Measurements from ENCODE around the gene ZNF839.

The ZNF839 gene

GRCh38 chr14:102341566-102341965 lies 22.0 kb downstream of the ZNF839 start:
- peak; percentile 15; the same call in 2 of the 3 replicates for ATAC-seq (ENCODE audit: low read depth)

DNA sequence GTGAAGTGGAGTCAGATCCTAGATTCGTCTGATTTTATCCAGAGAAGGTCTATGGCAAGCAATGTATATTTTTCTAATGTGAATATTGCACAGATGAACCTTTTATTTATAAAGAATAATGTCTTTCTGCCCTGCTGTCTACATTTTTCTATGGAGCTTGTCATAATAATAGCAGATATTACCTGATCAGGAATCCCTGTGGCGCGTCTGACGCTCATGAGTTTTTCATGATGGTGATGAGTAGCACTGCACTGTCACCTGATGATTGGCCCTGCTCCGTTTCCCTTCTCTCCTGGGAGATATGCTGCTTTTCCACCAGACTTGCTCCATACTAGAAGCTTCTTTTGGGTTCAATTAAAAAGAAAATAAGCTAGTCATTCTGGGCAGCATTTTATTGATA lies 22.7 kb downstream of the ZNF839 start:
- H3K27me3 ChIP-seq (ENCODE audit: insufficient read depth, poor library complexity, severe bottlenecking) = no peaks in the 10 kb centered on the region
- H3K4me3 ChIP-seq (ENCODE audit: severe bottlenecking) = no peak overlapping the region
- H3K4me1 ChIP-seq (ENCODE audit: insufficient read depth, poor library complexity, severe bottlenecking) = no peaks in the 10 kb centered on the region
- TF ChIP-seq, protein P1, sequence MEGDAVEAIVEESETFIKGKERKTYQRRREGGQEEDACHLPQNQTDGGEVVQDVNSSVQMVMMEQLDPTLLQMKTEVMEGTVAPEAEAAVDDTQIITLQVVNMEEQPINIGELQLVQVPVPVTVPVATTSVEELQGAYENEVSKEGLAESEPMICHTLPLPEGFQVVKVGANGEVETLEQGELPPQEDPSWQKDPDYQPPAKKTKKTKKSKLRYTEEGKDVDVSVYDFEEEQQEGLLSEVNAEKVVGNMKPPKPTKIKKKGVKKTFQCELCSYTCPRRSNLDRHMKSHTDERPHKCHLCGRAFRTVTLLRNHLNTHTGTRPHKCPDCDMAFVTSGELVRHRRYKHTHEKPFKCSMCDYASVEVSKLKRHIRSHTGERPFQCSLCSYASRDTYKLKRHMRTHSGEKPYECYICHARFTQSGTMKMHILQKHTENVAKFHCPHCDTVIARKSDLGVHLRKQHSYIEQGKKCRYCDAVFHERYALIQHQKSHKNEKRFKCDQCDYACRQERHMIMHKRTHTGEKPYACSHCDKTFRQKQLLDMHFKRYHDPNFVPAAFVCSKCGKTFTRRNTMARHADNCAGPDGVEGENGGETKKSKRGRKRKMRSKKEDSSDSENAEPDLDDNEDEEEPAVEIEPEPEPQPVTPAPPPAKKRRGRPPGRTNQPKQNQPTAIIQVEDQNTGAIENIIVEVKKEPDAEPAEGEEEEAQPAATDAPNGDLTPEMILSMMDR (IDR thresholded peaks at IDR 0.05; ENCODE audit: poor library complexity, severe bottlenecking) = no peak
- peaks cover 79% of the 10 kb centered on the region for H3K36me3 ChIP-seq (ENCODE audit: low read depth)
- ATAC-seq (ENCODE audit: low read depth) (no peak), DNase-seq (ENCODE audit: low spot score) (no peak)
- H3K27ac ChIP-seq (ENCODE audit: poor library complexity, severe bottlenecking) = no peak overlapping the region
- H3K9me3 ChIP-seq (ENCODE audit: severe bottlenecking) = no peaks in the 10 kb centered on the region

More at GRCh38 chr14:102341566-102341965, 22.0 kb downstream of the ZNF839 start:
- no peak for DNase-seq (ENCODE audit: low spot score)
- Histone ChIP-seq H3K27ac (ENCODE audit: poor library complexity, severe bottlenecking) (no peak overlapping the region), H3K27me3 (ENCODE audit: insufficient read depth, poor library complexity, severe bottlenecking) (no peaks in the 10 kb centered on the region), H3K4me3 (ENCODE audit: severe bottlenecking) (no peak overlapping the region), H3K4me1 (ENCODE audit: insufficient read depth, poor library complexity, severe bottlenecking) (no peaks in the 10 kb centered on the region), H3K36me3 (ENCODE audit: low read depth) (peaks cover 79% of the 10 kb centered on the region), H3K9me3 (ENCODE audit: severe bottlenecking) (no peaks in the 10 kb centered on the region)
- TF ChIP-seq, protein P1 (IDR thresholded peaks at IDR 0.05; ENCODE audit: poor library complexity, severe bottlenecking) = no peak

DNA sequence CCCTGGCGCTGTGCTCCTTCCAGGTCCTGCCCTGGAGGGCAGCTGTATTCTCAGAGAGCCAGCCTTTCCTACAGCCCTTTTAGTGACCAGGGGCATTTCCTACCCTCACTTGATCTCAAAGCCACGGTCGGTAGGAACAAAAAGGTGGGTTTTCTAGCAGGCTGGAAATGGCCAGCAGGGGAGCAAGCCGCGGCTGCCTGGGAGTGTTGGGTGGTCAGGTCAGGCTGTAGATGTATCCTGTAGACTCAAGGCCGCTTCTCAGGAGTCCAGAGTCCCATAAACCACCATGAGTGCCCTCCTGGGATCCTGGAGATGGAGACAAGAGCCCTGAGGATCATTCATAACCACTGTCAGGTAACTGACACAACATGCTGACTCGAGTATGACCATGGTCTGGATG lies 24.5 kb downstream of the ZNF839 start:
- no peaks in the 10 kb centered on the region for H3K4me1 ChIP-seq (ENCODE audit: insufficient read depth, poor library complexity, severe bottlenecking)
- H3K36me3 ChIP-seq (ENCODE audit: low read depth) = peaks cover 80% of the 10 kb centered on the region
- no peaks in the 10 kb centered on the region for H3K9me3 ChIP-seq (ENCODE audit: severe bottlenecking)
- TF ChIP-seq, protein P1 (IDR thresholded peaks at IDR 0.05; ENCODE audit: poor library complexity, severe bottlenecking) = no peak
- ATAC-seq (ENCODE audit: low read depth) (no peak; the same call in 2 of the 3 replicates), DNase-seq (ENCODE audit: low spot score) (no peak)
- H3K4me3 ChIP-seq (ENCODE audit: severe bottlenecking) = no peak overlapping the region
- H3K27ac ChIP-seq (ENCODE audit: poor library complexity, severe bottlenecking) = no peak overlapping the region
- no peaks in the 10 kb centered on the region for H3K27me3 ChIP-seq (ENCODE audit: insufficient read depth, poor library complexity, severe bottlenecking)

DNA sequence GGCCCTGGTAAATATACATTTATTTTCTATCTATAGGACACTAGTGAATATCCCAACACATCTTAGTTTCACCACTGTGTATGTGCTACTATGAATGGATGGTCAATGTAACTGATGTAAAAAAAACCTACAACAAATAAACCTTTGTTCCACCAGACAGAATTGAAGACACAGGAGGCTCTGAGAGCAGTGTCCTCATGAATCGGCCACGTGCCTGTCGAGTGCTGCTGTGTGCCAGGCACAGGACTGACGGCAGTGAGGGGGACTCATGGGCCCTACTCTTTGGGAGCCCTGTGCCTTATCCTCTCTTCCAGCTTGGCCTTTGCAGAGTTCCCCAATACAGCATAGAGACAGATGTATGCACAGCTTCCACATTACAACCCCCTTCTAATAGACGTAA lies 24.9 kb downstream of the ZNF839 start:
- Histone ChIP-seq H3K36me3 (ENCODE audit: low read depth) (peaks cover 83% of the 10 kb centered on the region), H3K4me1 (ENCODE audit: insufficient read depth, poor library complexity, severe bottlenecking) (no peaks in the 10 kb centered on the region)
- TF ChIP-seq, protein P1 (IDR thresholded peaks at IDR 0.05; ENCODE audit: poor library complexity, severe bottlenecking) = no peak

DNA sequence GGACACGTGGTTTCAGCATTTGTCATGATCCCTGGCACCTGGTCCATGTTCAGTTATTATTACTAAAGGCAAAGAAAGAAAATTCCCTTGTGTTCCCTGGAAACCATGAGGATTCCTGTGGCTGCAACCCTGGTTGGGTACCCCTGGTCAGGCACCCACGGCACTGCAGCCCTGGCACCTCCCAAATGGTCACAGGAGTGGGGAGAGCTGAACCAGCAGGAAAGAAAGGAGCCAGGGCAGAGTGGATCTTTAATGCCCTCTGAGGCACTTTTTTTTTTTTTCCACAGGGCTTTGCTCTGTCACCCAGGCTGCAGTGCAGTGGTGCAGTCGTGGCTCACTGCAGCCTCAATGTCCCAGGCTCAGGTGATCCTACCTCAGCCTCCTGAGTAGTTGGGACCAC lies 25.7 kb downstream of the ZNF839 start:
- no peaks in the 10 kb centered on the region for H3K9me3 ChIP-seq (ENCODE audit: severe bottlenecking)
- DNase-seq (ENCODE audit: low spot score) (no peak), ATAC-seq (ENCODE audit: low read depth) (no peak)
- H3K4me1 ChIP-seq (ENCODE audit: insufficient read depth, poor library complexity, severe bottlenecking) = no peaks in the 10 kb centered on the region
- no peak overlapping the region for H3K4me3 ChIP-seq (ENCODE audit: severe bottlenecking)
- peaks cover 87% of the 10 kb centered on the region for H3K36me3 ChIP-seq (ENCODE audit: low read depth)
- TF ChIP-seq, protein P1 (IDR thresholded peaks at IDR 0.05; ENCODE audit: poor library complexity, severe bottlenecking) = no peak
- no peaks in the 10 kb centered on the region for H3K27me3 ChIP-seq (ENCODE audit: insufficient read depth, poor library complexity, severe bottlenecking)
- no peak overlapping the region for H3K27ac ChIP-seq (ENCODE audit: poor library complexity, severe bottlenecking)

More for the DNA sequence above, 24.9 kb downstream of the ZNF839 start:
- Histone ChIP-seq H3K27ac (ENCODE audit: poor library complexity, severe bottlenecking) (no peak overlapping the region), H3K27me3 (ENCODE audit: insufficient read depth, poor library complexity, severe bottlenecking) (no peaks in the 10 kb centered on the region), H3K9me3 (ENCODE audit: severe bottlenecking) (no peaks in the 10 kb centered on the region), H3K4me3 (ENCODE audit: severe bottlenecking) (no peak overlapping the region)
- DNase-seq (ENCODE audit: low spot score) = no peak
- ATAC-seq (ENCODE audit: low read depth) = peak; percentile 8; the same call in 2 of the 3 replicates
